HepG2 (cell line): ENCODE data around the gene MYO1B. TPM values are rescaled to one million over a fixed set of nuclear protein-coding genes. Genes with fewer than 3 reads are reported as not detected.

Experiments
- ATAC-seq: fragments of 200-7000 bp; cut with Tn5 transposase; 3 replicates; pipeline ENCODE4 v1.9.1; 2020; ENCODE audit warnings: mild to moderate bottlenecking, moderate library complexity
- BruUV-seq: library from RNA; stranded (reverse); fragments of 400-500 nt; replicated peaks from 2 replicates; lab custom pipeline; 2021; lab: Mats Ljungman, UMichigan
- CTCF ChIA-PET: fragments of 300-600 bp; formaldehyde crosslinking; extraction: SDS; loops from one replicate; lab custom pipeline; 2021; ENCODE audit warnings: low total read pairs, inconsistent platforms, low intra/inter-chr PET ratio; lab: Yijun Ruan, JAX
- POLR2A ChIA-PET: fragments of 350-600 bp; sonication (Branson Sonifier 250); formaldehyde crosslinking; loops from one replicate; lab custom pipeline; 2020; ENCODE audit warnings: antibody characterized with exemption, inconsistent platforms; lab: Yijun Ruan, JAX
- DNase-seq: peaks from one replicate; pipeline ENCODE4 v3.0.0-alpha.2; 2015; ENCODE audit warnings: low spot score
- FAIRE-seq: peaks from 3 replicates; lab custom pipeline; 2011; peaks lifted over from hg19 to GRCh38; lab: Jason Lieb, UNC
- H2AFZ ChIP-seq: one replicate; pipeline ENCODE4 v1.6.1; 2011; ENCODE audit warnings: low read length, inconsistent platforms
- H3K27ac ChIP-seq: fragments of 300-600 bp; 3 replicates; pipeline ENCODE4 v1.8.0; 2011; ENCODE audit warnings: mixed run types, mild to moderate bottlenecking, mixed read lengths, low read length, inconsistent platforms; ENCODE audit not compliant: insufficient read depth; ENCODE audit errors: extremely low read length
- H3K27me3 ChIP-seq, 2 experiments: fragments of 200-600 bp in 1 of 2; 2 replicates in 1 of 2; 3 replicates in 1 of 2; pipeline versions ENCODE4 v1.6.0 to v1.8.0; 2011; ENCODE audit warnings: low read length in 2 of 2, mild to moderate bottlenecking in 2 of 2, moderate library complexity in 2 of 2, inconsistent platforms in 1 of 2; ENCODE audit not compliant: insufficient read depth in 2 of 2, control insufficient read depth in 1 of 2
- H3K36me3 ChIP-seq, 2 experiments: fragments of 200-600 bp in 1 of 2; replicated peaks in 1 of 2; 2 replicates in 1 of 2; 3 replicates in 1 of 2; pipeline versions ENCODE4 v1.5.1 to v1.8.0; 2011; ENCODE audit warnings: low read length in 2 of 2, inconsistent platforms in 1 of 2; ENCODE audit not compliant: insufficient read depth in 2 of 2, control insufficient read depth in 1 of 2
- H3K4me1 ChIP-seq: 2 replicates; pipeline ENCODE4 v1.5.1; 2012; ENCODE audit warnings: low read length, inconsistent platforms; ENCODE audit not compliant: insufficient read depth
- H3K4me2 ChIP-seq: 2 replicates; pipeline ENCODE4 v1.6.0; 2011; ENCODE audit warnings: low read depth, low read length, inconsistent platforms
- H3K4me3 ChIP-seq, 3 experiments: fragments of 200-600 bp in 1 of 3; sonication (generic), shearing (Covaris generic) in 1 of 3; replicated peaks in 1 of 3; 2 replicates each; pipeline ENCODE4 v1.5.1; 2011 to 2016; ENCODE audit warnings: low read length in 3 of 3, inconsistent platforms in 2 of 3, low read depth in 2 of 3, mild to moderate bottlenecking in 2 of 3, control low read depth in 1 of 3, mixed read lengths in 1 of 3; ENCODE audit not compliant: insufficient read depth in 1 of 3
- H3K79me2 ChIP-seq: one replicate; pipeline ENCODE4 v1.6.1; 2011; ENCODE audit warnings: low read length, inconsistent platforms; ENCODE audit not compliant: insufficient read depth
- H3K9ac ChIP-seq: 2 replicates; pipeline ENCODE4 v1.6.0; 2011; ENCODE audit warnings: mild to moderate bottlenecking, low read depth, low read length, inconsistent platforms; ENCODE audit not compliant: insufficient read depth
- H3K9me3 ChIP-seq: 2 replicates; pipeline ENCODE4 v1.5.1; 2012; ENCODE audit warnings: mild to moderate bottlenecking, low read length
- H4K20me1 ChIP-seq: 2 replicates; pipeline ENCODE4 v1.6.0; 2011; ENCODE audit warnings: inconsistent platforms, mild to moderate bottlenecking, low read length, moderate library complexity; ENCODE audit not compliant: insufficient read depth
- CBX2 ChIP-seq, 2 experiments: fragments of 200-600 bp in 1 of 2; sonication (generic); formaldehyde crosslinking in 1 of 2; IDR thresholded peaks; 2 replicates each; pipeline versions ENCODE4 v1.7.0 to v1.8.1; 2018 to 2022; ENCODE audit warnings: low read depth in 2 of 2, low read length in 1 of 2, mild to moderate bottlenecking in 1 of 2, missing genetic modification reagents in 1 of 2
- HNRNPL ChIP-seq: fragments of 200-400 bp; formaldehyde crosslinking; IDR thresholded peaks from 2 replicates; pipeline ENCODE4 v1.6.1; 2017; ENCODE audit warnings: mild to moderate bottlenecking, low read depth, low read length
- KDM2A ChIP-seq: sonication (generic); formaldehyde crosslinking; IDR thresholded peaks from 2 replicates; pipeline ENCODE4 v1.4.0; 2020; ENCODE audit warnings: low read depth, missing genetic modification reagents, borderline replicate concordance
- NFRKB ChIP-seq: fragments of 450-650 bp; IDR thresholded peaks from 2 replicates; pipeline ENCODE4 v1.6.1; 2017
- POLR2AphosphoS2 ChIP-seq: IDR thresholded peaks from 2 replicates; pipeline ENCODE4 v1.6.1; 2011; ENCODE audit warnings: low read depth, low read length, improper control_type of control experiment
- SMARCC2 ChIP-seq: fragments of 450-650 bp; IDR thresholded peaks from 2 replicates; pipeline ENCODE4 v1.6.1; 2017; ENCODE audit warnings: antibody characterized with exemption, mild to moderate bottlenecking
- TAF1 ChIP-seq: sonication (generic); formaldehyde crosslinking; IDR thresholded peaks from 2 replicates; pipeline ENCODE4 v1.4.0; 2020; ENCODE audit warnings: missing genetic modification reagents
- ZNF317 ChIP-seq: sonication (generic); formaldehyde crosslinking; IDR thresholded peaks from 2 replicates; pipeline ENCODE4 v1.5.0; 2020; ENCODE audit warnings: mild to moderate bottlenecking, missing genetic modification reagents
- ZNF841 ChIP-seq: sonication (generic); formaldehyde crosslinking; IDR thresholded peaks from 2 replicates; pipeline ENCODE4 v1.8.1; 2023; ENCODE audit warnings: missing genetic modification reagents, borderline replicate concordance
- WGBS: methylation state at CpG from one replicate; pipeline ENCODE4 v1.1.6; 2017; ENCODE audit warnings: low lambda C conversion rate; 5-methylcytosine and 5-hydroxymethylcytosine counted together
- in situ Hi-C: cut with HindIII; loops from 2 replicates; pipeline ENCODE4 v1.10.0; 2017; ENCODE audit warnings: low pct_unique_long_range_greater_than_20kb; ENCODE audit not compliant: extremely low pct_ligation_motif_present
- intact Hi-C: fragments of 100-400 bp; cut with micrococcal nuclease; formaldehyde crosslinking; loops from one replicate; pipeline ENCODE4 v1.10.0; 2022; ENCODE audit not compliant: unreplicated experiment
- polyA plus RNA-seq, 8 experiments: library from polyadenylated mRNA; depleted of rRNA in 3 of 8; stranded (reverse) in 7 of 8; unstranded in 1 of 8; fragments of >200 nt; fragmentation: Illumina TruSeq in 4 of 8; extraction: Trizol in 4 of 8; gene quantifications; 2 replicates each; pipeline versions ENCODE4 v1.2.1 to v1.2.3, GENCODE V29; 2011 to 2016; ENCODE audit warnings: low read depth in 4 of 8, missing spikeins in 1 of 8, mixed read lengths in 1 of 8; ENCODE audit not compliant: insufficient read depth in 1 of 8
- total RNA-seq, 5 experiments: library from RNA; depleted of rRNA; stranded (reverse); fragments of >200 nt; fragmentation: Illumina TruSeq; extraction: Trizol; gene quantifications; 2 replicates each; pipeline ENCODE4 v1.2.3, GENCODE V29; 2016; ENCODE audit warnings: low read depth in 1 of 5
- TF ChIP-seq, protein P1 (sequence below): IDR thresholded peaks from 2 replicates; pipeline ENCODE4 v1.6.1; 2018; ENCODE audit warnings: missing genetic modification reagents, mild to moderate bottlenecking, missing compliant biosample characterization
- TF ChIP-seq, protein P2 (sequence below): sonication (generic); formaldehyde crosslinking; IDR thresholded peaks from 2 replicates; pipeline ENCODE4 v1.8.1; 2023; ENCODE audit warnings: mild to moderate bottlenecking, missing genetic modification reagents

Gene MYO1B
- total and polyA plus RNA-seq, 2 of the 13 experiments (the other 11 are each of a cell fraction or from before 2014, with no cell fraction given), result 36.9 to 89.8 TPM

DNA sequence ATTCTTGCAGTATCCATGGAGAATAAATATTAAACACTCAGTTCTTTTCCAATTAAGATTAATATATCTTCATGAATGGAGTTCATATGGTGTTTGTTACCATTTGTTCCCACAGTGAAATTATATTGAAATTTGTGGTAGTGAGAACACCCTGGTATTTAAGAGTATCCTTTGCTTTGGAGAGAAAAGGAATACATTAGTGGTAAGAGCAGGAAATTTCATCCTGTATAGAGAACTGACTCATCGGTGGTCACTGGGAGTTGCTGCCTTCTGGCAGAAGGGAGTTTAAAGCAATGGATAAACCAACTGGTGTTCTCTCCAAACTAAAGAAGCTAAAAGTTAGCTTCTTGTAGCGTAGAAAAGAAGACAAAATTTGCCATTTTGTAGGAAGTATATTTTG, 107.3 kb downstream of the MYO1B start:
- no peak for TF ChIP-seq SMARCC2
- TF ChIP-seq, protein P1, sequence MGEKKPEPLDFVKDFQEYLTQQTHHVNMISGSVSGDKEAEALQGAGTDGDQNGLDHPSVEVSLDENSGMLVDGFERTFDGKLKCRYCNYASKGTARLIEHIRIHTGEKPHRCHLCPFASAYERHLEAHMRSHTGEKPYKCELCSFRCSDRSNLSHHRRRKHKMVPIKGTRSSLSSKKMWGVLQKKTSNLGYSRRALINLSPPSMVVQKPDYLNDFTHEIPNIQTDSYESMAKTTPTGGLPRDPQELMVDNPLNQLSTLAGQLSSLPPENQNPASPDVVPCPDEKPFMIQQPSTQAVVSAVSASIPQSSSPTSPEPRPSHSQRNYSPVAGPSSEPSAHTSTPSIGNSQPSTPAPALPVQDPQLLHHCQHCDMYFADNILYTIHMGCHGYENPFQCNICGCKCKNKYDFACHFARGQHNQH (CRISPR knock-in tag), result no peak
- TF ChIP-seq, protein P2, sequence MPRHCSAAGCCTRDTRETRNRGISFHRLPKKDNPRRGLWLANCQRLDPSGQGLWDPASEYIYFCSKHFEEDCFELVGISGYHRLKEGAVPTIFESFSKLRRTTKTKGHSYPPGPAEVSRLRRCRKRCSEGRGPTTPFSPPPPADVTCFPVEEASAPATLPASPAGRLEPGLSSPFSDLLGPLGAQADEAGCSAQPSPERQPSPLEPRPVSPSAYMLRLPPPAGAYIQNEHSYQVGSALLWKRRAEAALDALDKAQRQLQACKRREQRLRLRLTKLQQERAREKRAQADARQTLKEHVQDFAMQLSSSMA, result no peak
- TF ChIP-seq ZNF841, result no peak
- no peak for TF ChIP-seq KDM2A (CRISPR knock-in tag)
- no peak for TF ChIP-seq HNRNPL
- TF ChIP-seq ZNF317 (CRISPR knock-in tag), result no peak
- TF ChIP-seq TAF1 (CRISPR knock-in tag), result no peak
- TF ChIP-seq POLR2AphosphoS2, result no peak
- no peak for TF ChIP-seq NFRKB
- no peak for TF ChIP-seq CBX2 (IDR thresholded peaks at IDR 0.05; ENCODE audit: low read depth, low read length)
- no peak for TF ChIP-seq CBX2 (CRISPR knock-in tag; IDR thresholded peaks at IDR 0.05; ENCODE audit: low read depth)
- TF ChIP-seq, all 625 proteins: peak for 0
- CTCF ChIA-PET, result no interaction called here
- in situ Hi-C loops (no loop called here), intact Hi-C loops (no loop called here)
- peaks cover 24 to 38% of the 10 kb centered on the region in 2 experiments for H3K36me3 ChIP-seq
- no peaks in the 10 kb centered on the region for H3K79me2 ChIP-seq
- ATAC-seq (no peak), DNase-seq (no peak), FAIRE-seq (no peak)
- no peaks in the 10 kb centered on the region for H4K20me1 ChIP-seq
- no peaks in the 10 kb centered on the region for H3K4me1 ChIP-seq
- no TSS peak for BruUV-seq
- no peaks in the 10 kb centered on the region for H3K9me3 ChIP-seq
- no peak overlapping the region for H3K9ac ChIP-seq
- H3K27me3 ChIP-seq, result no peaks in the 10 kb centered on the region
- H3K27ac ChIP-seq, result no peak overlapping the region
- POLR2A ChIA-PET, result no interaction called here
- H3K4me3 ChIP-seq, result no peak overlapping the region
- no peak overlapping the region for H3K4me2 ChIP-seq
- 100% methylated on average over 2 of the region's 2 CpGs for WGBS
- H2AFZ ChIP-seq, result no peak overlapping the region
